A549 treated with Hydrocortisone at 1 μM for 4 hours (cell line): ENCODE measurements around the gene EN2. TPM values are rescaled to one million over a fixed set of nuclear protein-coding genes. Genes with fewer than 3 reads are reported as not detected.

Experiments used
- total RNA-seq: library from RNA; stranded (reverse); fragments of 200-300 nt; extraction: Qiagen RNA extraction; gene quantifications from 5 replicates; pipeline ENCODE4 v1.2.3, GENCODE V29; 2022

Gene EN2
- total RNA-seq = 0.68 to 0.97 TPM (median 0.83 TPM) in 5 replicates

GRCh38 chr7:155458111-155458877 lies at the start of gene EN2:
EN2 (plus strand) TSS chr7:155458129; CDS start chr7:155458378, 249 bp downstream.

Other genes with a start within 250 kb of the EN2 start
- 14.0 to 16.9 TPM (median 14.8 TPM) in 5 replicates for gene INSIG1, start 160.3 kb upstream of the EN2 start, total RNA-seq
- not detected in 5 replicates for gene CNPY1, start 88.4 kb downstream of the EN2 start, total RNA-seq
- gene RBM33, start 186.5 kb downstream of the EN2 start, total RNA-seq = 21.3 to 28.9 TPM (median 25.8 TPM) in 5 replicates